Activated T-cell treated with anti-CD3 and anti-CD28 coated beads, Interleukin-2, amount 50 U/mL, for 48 hours (primary cell): ENCODE data around the gene TTC39B.
A peak's percentile ranks its signal among the peaks of the same experiment; 100 is the strongest.
"Not testable (repeated sequence)": the region's sequence is repeated elsewhere in the genome, so short reads cannot be mapped to it uniquely, and the experiment has no call there.

Source experiments
- DNase-seq, 2 experiments: peaks; one replicate each; pipeline ENCODE4 v3.0.0-alpha.2; 2020

The TTC39B gene

DNA sequence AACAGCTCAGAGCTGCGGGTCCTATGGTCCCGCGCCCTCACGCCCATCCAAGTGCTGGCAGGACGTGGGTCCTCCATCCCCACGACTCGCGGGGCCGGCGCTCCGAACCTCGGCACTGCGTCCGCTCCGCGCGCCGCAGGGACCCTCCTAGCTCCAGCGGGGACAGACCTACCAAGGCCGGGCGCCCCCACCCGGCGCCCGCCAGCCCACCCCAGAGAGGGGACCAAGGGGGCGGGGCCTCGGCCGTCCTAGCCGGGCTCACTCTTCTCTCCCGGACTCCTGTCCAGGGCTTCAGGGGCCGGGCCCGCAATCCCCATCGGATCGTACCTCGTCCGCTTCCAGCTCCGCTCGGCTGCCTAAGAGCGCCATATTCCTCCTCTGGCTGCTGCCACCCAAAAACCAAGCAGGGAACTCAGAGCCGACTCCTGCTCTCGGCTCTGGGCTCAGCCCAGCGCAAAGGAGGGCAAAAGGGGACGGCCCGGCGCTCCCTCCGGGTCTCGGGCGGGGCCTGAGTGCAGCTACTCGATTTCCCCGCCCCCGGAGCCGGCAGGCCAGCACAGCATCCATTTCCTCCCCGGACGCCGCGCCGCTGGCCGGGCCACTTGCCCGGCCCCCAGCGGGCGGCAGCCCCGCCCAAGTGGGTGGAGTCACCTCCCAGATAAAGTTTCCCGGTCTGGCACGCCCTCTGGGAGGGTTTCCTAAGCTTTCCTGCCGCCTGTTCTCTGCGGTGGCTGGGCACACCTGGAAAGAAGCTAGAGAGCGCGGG lies at the start of gene TTC39B:
Gene TTC39B (minus strand): TSS at position 460 of the 766 bp plus-strand sequence. CDS start 91 bp downstream, at position 369.
- DNase-seq, result peak; percentile 87 to 90

DNA sequence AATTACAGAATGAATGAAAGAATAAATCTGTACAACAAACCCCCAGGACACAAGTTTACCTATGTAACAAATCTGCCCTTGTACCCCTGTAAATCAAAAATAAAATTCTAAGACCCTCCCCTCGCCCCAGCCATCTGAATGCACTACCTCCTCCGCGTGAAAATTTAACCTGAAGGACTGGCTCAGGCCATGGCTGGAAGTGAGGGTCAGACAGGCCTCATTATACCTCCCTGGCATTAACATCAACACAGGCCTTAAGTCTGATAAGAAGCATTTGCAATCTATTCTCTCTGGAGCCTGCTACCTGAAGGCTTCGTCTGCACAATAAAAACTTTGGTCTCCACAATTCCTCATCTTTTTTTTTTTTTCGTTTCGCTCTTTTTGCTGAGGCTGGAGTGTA lies 48.7 kb upstream of the TTC39B start:
- DNase-seq, result no peak

DNA sequence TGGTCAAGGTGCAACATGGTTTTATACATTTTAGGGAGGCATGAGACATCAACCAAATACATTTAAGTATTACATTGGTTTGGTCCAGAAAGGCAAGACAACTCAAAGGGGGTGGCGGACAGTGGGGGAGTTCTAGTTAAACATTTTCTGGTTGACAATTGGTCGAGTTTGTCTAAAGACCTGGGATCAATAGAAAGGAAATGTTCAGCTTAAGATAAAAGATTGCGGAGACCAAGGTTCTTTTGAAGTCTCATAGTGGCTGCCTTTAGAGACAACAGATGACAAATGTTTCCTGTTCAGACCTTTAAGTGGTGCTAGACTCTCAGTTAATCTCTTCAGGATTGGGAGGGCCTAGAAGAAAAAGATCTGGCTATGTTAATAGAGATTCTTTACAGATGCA lies 47.7 kb upstream of the TTC39B start:
- DNase-seq, result no peak

DNA sequence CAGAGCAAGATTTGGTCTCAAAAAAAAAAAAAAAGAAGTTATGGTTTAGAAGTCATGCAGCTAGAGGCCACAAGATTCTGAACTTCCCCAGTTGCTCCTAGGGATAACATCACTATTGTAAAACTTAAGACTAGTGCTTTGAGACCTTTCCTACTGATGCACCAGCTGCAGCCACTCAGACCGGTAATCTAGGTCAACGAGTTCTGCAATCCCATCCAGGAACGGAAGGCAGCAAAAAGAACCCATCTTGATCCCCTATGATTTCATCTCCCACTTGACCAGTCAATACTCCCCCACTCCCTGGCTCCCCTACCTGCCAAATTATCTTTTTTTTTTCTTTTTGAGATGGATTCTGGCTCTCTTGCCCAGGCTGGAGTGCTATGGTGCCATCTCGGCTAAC lies 46.9 kb upstream of the TTC39B start:
- DNase-seq, result no peak

DNA sequence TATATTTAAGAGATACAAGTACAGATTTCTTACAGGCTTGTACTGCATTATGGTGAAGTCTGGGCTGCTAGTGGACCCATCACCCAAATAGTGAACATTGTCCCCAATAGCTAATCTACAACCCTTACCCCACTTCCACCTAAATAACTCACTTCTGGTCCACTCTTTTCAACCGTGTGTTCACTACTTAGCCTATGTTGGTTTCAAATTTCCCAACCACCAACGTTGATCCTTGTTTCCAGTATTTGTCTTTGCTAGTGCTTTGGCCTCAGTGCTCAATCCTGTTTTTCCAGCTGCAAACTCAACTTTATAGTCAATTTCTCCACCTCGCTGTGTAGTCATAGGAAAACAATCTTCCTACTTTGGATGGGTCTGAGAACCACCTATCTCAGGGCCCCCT lies 45.3 kb upstream of the TTC39B start:
- DNase-seq, result no peak

DNA sequence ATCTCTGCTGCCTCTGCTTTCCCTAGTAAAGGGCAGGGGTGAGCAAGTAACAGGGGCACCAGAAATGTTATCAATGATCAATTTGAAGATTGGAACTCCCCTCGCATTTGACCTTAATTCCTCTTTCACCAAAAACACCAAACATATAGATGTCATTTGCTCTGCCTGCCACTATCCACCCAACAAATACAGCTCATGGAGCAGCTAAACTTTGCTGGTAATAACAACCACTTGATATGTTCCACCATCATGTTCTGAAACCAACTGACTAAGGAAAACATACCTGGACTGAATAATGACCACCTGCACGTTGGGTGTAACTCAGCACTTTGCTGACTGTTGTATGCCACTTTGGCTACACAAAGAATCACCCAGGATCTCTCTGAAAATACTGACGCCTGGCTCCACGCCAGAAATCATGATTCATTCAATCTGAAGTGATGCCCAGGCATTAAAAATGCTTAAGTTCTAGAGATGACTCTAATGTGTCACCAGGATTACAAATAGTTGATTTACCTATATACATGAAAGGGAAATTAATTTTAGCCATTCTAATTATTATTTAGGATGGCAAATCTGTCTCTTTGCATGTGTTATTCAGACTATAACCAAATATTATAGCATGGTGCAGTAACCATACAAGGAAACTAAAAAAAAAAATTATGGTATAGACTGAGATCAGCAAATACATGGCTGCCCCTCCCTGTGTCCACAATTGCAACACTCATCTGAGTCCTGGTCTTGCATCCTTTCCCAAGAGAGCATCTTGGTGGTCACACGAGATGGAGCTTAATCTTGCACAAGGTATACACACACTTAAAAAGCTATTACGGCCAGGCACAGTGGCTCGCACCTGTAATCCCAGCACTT lies 43.1 kb upstream of the TTC39B start:
- DNase-seq, result peak; percentile 35 to 38

DNA sequence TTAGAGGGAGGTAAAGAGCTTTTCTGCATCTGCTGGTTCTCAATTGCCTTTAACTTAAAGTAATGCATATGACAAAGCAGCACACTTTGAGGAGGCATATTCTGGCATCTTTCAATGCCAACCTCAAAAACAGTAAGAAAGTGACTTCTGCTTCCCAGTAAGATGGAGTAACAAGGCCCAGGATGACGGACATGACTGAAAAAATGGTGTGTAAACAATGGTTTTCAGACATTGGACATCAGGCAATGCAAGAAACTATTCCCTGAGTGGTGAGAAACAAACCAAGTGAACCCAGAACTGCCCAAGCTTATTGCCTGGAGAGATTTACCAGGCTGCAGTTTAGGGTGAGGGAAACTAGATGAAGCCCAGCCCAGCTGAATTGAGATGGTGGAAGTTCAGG lies 39.8 kb upstream of the TTC39B start:
- no peak for DNase-seq

DNA sequence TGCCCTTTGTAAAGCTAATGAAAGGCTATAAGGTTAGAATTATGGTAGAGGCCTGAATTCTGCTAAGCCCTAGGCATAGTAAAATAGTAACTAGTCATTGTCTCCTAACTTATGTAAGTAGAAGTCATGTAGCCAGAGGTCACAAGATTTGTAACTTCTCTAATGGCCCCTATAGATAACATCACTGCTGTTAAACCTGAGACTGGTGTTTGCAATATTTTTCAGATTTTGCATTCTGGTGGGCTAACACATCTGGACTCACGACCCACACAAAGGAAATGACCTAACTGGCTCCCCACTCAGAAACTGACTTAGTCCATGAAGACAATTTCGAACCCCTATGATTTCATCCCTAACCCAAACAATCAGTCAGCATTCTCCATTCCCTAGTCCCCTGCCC lies 37.2 kb upstream of the TTC39B start:
- no peak for DNase-seq

DNA sequence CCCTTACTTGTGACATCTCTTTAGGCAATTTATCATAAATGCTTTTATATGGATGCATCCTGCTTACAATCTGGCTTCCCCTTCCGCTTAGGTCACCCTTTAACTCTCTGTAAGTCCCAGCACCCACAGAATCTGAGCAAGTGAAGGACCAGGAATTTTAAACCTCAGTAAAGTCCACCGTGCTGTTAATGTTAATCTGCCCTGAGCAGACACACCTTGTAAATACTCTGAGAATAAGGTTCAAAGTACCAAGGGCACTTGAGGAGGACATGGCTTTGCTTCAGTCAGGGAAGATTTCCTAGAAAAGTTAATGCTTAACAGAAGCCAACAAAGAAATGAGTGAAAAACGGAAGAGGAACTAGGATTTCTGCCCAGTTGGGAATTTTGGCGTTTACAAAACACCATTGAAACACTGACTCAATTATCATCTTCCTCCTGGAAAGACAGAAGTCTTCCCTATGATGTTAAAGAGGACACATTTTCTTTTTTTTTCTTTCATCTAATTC lies 26.4 kb upstream of the TTC39B start:
- DNase-seq, result no peak

DNA sequence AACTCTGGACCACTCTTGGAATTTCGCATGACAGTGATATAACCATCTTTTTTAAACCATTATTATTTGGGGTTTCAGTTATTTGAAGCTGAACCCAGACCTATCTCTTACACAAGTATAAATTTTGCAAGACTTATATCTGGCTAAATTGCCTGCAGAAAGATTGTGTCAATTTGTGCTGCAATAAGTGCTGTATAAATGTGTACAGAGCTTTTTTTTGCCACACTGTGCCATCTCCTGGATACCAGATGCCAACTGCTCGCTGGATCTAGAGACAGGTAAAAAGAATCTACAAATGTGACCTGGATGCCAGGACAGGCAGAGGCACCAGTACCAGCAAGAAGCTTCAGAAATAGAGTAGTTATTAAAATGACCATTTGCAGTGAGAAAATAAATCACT lies 25.9 kb upstream of the TTC39B start:
- DNase-seq, result no peak

DNA sequence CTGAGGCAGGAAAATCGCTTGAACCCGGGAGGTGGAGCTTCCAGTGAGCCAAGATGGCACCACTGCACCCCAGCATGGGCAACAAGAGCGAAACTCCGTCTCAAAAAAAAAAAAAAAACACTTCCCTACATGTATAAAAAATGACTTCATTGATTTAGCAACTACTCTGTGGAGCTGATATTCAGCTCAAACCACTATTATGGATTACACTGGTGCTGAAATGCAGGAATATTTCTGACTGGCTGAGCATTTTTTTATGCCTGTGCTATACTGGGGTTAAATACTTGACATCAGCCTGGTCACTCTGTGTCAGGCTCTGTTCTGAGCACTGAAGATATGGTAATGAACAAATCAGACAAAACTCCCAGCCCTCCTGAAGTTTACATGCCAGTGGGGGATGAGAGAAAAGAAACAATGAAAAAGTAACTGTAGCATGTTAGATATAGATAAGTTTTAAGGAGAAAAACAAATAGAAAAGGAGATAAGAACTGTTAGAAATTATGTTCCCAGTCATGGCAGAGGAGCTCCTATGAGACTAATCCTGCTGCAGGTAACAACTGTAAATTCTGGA lies 22.6 kb upstream of the TTC39B start:
- no peak for DNase-seq

DNA sequence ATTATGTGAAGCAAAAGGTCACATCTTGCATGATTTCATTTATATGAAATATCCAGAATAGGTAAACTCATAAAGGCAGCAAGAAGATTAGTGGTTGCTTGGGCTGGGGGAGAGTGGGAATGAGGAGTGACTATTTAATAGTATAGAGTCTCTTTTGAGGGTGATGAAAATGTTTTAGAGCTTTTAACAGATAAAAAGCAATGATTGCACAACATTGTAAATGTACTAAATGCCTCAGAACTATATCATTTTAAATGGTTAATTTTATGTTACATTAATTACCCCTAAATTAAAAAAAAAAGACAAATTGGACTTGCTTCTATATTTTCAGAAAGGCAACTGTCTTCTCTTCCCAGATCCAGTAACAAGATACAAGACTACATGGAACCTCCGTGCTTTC lies 21.9 kb upstream of the TTC39B start:
- no peak for DNase-seq

DNA sequence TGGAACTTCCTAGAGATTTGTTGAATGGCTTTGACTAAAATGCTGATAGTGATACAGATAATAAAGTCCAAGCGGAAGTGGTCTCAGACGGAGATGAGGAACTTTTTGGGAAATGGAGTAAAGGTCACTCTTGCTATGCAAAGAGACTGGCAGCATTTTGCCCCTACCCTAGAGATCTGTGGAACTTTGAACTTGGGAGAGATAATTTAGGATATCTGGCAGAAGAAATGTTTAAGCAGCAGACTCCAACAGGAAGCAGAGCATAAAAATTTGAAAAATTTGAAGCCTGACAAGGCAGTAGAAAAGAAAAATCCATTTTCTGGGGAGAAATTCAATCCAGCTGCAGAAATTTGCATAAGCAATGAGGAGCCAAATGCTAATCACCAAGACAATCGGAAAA lies 15.7 kb upstream of the TTC39B start:
- not testable (repeated sequence) for DNase-seq

DNA sequence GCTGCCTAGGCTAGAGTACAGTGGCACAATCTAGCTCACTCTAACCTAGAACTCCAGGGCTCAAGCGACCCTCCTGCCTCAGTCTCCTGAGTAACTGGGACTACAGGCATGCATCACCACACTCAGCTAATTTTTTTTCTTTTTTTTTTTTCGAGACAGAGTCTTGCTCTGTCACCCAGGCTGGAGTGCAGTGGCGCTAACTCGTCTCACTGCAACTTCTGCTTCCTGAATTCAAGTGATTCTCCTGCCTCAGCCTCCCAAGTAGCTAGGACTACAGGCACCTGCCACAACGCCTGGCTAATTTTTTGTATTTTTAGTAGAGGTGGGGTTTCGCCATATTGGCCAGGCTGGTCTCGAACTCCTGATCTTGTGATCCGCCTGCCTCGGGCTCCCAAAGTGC lies 12.6 kb upstream of the TTC39B start:
- DNase-seq, result not testable (repeated sequence)

DNA sequence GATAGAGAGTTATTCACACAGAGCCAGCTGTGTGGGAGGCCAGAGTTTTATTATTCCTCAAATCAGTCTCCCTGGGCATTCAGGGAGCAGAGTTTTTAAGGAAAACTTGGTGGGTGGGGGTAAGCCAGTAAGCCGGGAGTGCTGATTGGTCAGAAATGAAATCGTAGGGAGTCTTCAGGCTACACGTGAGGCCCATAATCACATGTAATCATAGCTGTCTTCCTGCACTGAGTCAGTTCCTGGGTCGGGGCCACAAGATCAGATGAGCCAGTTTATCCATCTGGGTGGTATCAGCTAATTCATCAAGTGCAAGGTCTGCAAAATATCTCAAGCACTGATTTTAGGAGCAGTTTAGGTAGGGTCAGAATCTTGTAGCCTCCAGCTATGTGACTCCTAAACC lies 10.8 kb upstream of the TTC39B start:
- DNase-seq, result no peak

DNA sequence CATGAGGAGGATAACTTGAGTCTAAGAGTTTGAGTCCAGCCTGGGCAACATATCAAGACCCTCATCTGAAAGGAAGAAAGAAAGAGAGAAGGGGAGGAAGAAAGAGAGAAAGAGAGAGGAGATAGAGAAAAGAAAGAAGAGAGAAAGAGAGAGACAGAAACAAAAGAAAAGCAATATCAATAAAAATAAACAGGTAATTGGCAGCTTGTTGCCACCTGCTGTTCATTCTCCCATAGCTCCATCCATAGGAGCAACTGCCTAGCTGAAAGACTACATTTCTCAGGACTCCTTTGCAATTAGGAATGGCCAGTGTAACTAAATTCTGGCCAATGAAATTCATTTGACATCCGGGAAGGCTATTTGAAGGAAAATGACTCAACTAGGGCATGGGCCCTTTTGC lies 4.6 kb upstream of the TTC39B start:
- no peak for DNase-seq

DNA sequence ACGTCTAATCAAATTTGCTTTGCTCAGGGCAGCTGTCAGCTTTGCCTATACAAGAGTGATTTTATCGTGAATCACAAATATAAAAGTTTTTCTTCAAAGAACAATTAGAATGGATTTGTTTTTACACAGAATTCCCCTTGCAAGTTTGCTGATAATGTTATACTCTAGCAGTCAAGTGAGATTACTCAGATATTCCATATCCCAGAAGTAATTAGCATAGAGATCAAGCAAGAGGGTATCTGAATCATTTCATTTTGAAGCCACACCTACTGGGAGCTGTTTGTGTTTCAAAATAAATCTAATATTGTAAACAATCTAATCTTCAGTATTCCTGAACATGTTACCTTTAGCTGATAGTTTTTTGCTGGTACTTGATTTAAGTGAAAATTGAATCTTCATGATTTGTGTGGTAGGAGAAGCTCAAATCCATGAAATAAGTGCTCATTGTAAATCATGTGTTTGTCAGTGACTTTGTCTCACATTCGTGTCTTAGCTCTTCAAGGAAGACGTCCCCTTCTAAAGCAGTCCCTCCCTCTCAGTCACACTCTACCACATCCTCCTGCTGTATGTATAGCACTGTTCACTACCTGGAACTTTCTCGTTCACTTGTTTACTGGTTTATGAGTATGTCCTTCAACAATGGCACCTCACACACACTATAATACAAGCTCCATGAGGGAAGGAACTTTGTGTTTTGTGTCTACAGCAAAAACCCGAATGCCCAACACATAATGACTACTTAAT lies 3.3 kb upstream of the TTC39B start:
- no peak for DNase-seq

DNA sequence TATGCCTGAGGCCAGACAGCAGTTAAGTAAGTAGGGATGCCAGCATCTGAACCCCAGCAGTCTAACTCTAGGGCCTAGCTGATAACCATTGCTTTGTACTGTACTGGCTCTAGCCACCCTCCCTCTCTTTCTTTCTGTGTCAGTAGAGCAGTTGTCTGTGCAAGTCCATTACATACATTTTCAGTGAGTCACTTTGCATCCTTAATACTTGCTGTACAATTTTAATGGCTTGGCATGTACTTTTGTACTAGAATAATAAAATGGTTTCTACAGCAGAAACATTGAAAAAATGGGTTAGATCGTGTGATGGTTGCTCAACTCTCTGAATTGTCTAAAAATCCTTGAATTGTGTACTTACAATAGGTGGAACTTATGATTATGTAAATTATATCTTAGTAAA lies 1.5 kb upstream of the TTC39B start:
- DNase-seq, result no peak

DNA sequence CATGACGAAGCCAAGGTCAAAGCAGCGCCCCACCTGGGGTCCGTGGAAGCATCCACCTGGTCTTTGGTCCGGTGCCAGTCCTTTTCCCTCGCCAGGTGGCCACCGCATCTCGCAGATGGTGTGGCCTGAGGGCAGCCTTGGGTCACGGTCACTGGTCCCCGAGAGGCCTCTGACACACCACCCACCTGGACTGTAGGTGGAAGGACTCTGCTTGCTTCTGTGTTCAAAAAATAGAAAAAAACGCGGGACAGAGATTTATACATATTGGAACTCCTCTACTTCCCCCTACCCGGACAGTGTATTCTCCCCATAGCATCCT lies 466 bp upstream of the TTC39B start:
- no peak for DNase-seq

DNA sequence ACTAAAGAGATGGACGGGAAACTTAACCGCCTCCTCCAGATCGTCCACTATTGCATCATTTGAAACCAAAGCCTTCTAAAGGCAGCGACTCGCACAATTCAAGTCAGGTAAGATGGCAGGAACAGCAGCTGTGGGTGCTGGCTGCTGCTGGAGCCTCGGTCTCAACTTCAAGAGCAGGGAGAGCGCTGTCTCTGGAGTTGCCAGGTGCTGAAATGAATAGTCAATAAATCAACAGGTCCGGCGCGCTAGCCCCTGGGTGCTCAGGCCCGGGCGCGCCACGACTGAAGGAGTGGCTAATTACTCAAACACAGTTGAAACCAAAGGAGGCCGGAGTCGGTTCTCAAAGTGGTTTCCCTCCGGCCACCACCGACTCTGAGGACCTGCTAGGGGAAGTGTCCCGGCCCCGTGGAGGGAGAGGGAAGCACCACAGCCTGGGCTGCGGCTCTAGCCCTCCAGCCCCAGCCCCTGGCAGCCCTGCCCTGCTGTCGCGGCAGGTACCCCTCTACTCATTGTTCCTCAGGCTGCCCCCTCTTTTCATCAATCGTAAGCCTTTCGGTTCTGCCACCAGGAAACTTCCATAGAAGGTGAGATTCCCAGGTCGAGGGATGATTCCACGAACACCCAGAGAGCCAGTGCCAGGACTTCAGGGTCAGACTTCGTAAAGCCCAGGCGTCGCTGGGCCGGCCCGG lies 804 bp downstream of the TTC39B start:
- peak; percentile 62 to 67 for DNase-seq

DNA sequence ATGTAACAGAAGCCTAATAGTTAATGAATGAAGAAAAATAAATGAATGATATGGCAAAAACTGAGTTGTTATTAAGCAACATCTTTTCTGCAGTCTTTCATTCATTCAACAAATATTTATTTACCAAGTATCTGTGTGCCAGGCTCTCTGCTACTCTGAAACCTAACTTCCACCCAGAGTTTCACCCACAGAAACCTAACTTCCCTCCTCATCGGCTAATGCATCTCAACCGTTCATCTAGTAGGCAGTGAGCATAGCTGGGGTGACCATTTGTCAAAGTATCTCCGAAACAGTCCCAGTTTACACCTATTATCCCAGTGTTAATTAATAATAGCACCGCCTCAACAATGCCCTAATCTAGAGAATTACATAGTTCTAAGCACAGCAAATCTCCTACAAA lies 1.5 kb downstream of the TTC39B start:
- DNase-seq, result no peak

DNA sequence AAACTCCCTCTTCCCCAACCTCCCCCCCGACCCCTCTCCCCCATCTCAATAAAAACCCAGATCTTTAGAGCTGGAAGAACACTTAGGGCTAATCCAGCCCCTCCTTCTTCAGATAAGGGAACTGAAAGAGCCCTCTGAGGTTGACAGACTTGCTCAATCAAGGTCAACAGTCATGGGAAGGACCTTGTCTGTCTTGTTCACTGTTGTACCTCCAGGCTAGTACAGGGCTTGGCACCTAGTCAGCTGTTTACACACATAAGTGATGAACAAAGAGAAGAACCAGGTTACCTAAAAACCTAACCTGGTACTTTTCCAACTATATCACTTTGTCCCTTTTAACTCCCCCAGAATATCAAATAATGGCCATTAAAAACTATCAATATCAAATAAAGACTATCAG lies 2.4 kb downstream of the TTC39B start:
- DNase-seq, result no peak

DNA sequence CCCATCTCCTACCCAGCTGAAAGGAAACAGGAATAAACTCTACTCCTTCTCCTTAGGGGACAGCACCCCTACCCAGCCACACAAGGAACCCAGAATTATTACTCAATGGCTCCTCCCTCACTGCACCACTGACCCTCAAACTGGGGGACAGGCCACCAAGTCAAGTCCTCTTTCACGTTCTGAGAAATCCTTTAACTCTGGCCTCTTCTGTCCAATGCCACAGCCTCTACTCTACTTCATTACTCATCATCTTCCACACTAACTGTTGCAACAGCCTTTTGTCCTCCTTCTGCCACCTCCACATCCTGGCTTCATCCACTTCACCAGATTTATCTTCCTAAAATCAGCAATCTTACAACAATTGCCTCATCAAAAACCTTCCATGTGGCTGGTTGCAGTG lies 6.8 kb downstream of the TTC39B start:
- peak in 1 of 2 experiments; percentile 34 for DNase-seq
